MM.1S (cell line): ENCODE data around the gene FAM32A.
A peak's percentile ranks its signal among the peaks of the same experiment; 100 is the strongest.

Experiments used
- DNase-seq: peaks from one replicate; pipeline ENCODE4 v3.0.0-alpha.2; 2015
- H2AFZ ChIP-seq: fragments of 300-600 bp; sonication (generic); 2 replicates; pipeline ENCODE4 v1.6.0; 2016; ENCODE audit warnings: antibody characterized with exemption, low read length
- H3F3A ChIP-seq: fragments of 300-600 bp; sonication (generic); 2 replicates; pipeline ENCODE4 v1.6.1; 2016; ENCODE audit warnings: mild to moderate bottlenecking, antibody characterized with exemption, low read length, moderate library complexity, mixed read lengths; ENCODE audit not compliant: insufficient read depth
- H3K27ac ChIP-seq: fragments of 300-600 bp; sonication (generic); 2 replicates; pipeline ENCODE4 v1.5.1; 2016; ENCODE audit warnings: mild to moderate bottlenecking, low read length
- H3K27me3 ChIP-seq: fragments of 300-600 bp; sonication (generic); replicated peaks from 2 replicates; pipeline ENCODE4 v1.6.0; 2016; ENCODE audit warnings: low read length; ENCODE audit not compliant: insufficient read depth
- H3K36me3 ChIP-seq: fragments of 300-600 bp; sonication (generic); replicated peaks from 2 replicates; pipeline ENCODE4 v1.6.1; 2016; ENCODE audit warnings: mild to moderate bottlenecking, low read length, mixed read lengths; ENCODE audit not compliant: insufficient read depth
- H3K4me1 ChIP-seq: fragments of 300-600 bp; sonication (generic); 2 replicates; pipeline ENCODE4 v1.6.1; 2016; ENCODE audit warnings: low read length, mixed read lengths
- H3K4me2 ChIP-seq: fragments of 300-600 bp; sonication (generic); 2 replicates; pipeline ENCODE4 v1.6.0; 2016; ENCODE audit warnings: low read depth, low read length
- H3K4me3 ChIP-seq: fragments of 300-600 bp; sonication (generic); 2 replicates; pipeline ENCODE4 v1.5.1; 2016; ENCODE audit warnings: low read length, mixed read lengths
- H3K79me2 ChIP-seq: fragments of 300-600 bp; sonication (generic); 2 replicates; pipeline ENCODE4 v1.6.1; 2016; ENCODE audit warnings: mixed run types, low read length, mixed read lengths
- H3K9ac ChIP-seq: fragments of 300-600 bp; sonication (generic); 2 replicates; pipeline ENCODE4 v1.6.1; 2016; ENCODE audit warnings: low read length, mixed read lengths
- H3K9me2 ChIP-seq: fragments of 300-600 bp; sonication (generic); replicated peaks from 2 replicates; pipeline ENCODE4 v1.6.1; 2016; ENCODE audit warnings: mild to moderate bottlenecking, low read length, mixed read lengths; ENCODE audit not compliant: insufficient read depth
- H3K9me3 ChIP-seq: fragments of 300-600 bp; sonication (generic); replicated peaks from 2 replicates; pipeline ENCODE4 v1.6.1; 2016; ENCODE audit warnings: mild to moderate bottlenecking, low read length, mixed read lengths; ENCODE audit not compliant: insufficient read depth
- H4K20me1 ChIP-seq: fragments of 300-600 bp; sonication (generic); 2 replicates; pipeline ENCODE4 v1.6.1; 2016; ENCODE audit warnings: mild to moderate bottlenecking, low read length, moderate library complexity, mixed read lengths; ENCODE audit not compliant: insufficient read depth
- EZH2 ChIP-seq: fragments of 300-600 bp; sonication (generic); optimal IDR thresholded peaks from 2 replicates; pipeline ENCODE3; 2017; ENCODE audit warnings: low read depth, mild to moderate bottlenecking, antibody characterized with exemption, low read length, mixed read lengths
- EZH2phosphoT487 ChIP-seq: fragments of 300-600 bp; sonication (generic); IDR thresholded peaks from 2 replicates; pipeline ENCODE4 v1.6.1; 2018; ENCODE audit warnings: antibody characterized with exemption, low read length
- TF ChIP-seq, protein P1 (sequence below): fragments of 300-600 bp; sonication (generic); IDR thresholded peaks from 2 replicates; pipeline ENCODE4 v1.5.1; 2016; ENCODE audit warnings: antibody characterized with exemption, low read length, mixed read lengths

The FAM32A gene

DNA sequence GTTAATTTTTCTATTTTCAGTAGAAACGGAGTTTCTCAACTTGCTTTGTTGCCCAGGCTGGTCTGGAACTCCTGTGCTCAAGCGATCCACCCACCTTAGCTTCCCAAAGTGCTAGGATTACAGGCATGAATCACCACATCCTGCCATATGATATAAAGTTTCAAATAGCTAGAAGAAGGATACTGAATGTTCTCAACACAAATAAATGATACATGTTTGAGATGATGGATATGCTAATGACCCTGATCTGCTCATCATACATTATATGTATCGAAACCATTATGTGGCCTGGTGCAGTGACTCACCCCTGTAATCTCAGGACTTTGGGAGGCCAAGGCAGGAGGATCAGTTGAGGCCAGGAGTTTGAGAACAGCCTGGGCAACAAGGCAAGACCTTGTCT is 23.4 kb upstream of the FAM32A start:
- Histone ChIP-seq H3K27ac (peak overlapping the region; percentile 52; the same call in 1 of the 2 replicates), H3K4me2 (no peak overlapping the region), H3K4me3 (no peak overlapping the region), H3K36me3 (peaks cover 9% of the 10 kb centered on the region), H3K9ac (no peak overlapping the region), H3K9me2 (no peaks in the 10 kb centered on the region), H3K9me3 (no peaks in the 10 kb centered on the region), H3K27me3 (no peaks in the 10 kb centered on the region), H2AFZ (no peak overlapping the region), H3K4me1 (peaks cover 17% of the 10 kb centered on the region), H3K79me2 (peaks cover 3% of the 10 kb centered on the region; the same call in 1 of the 2 replicates), H3F3A (peaks cover 48% of the 10 kb centered on the region), H4K20me1 (no peaks in the 10 kb centered on the region)
- no peak for DNase-seq
- no peak for TF ChIP-seq EZH2
- TF ChIP-seq, protein P1, sequence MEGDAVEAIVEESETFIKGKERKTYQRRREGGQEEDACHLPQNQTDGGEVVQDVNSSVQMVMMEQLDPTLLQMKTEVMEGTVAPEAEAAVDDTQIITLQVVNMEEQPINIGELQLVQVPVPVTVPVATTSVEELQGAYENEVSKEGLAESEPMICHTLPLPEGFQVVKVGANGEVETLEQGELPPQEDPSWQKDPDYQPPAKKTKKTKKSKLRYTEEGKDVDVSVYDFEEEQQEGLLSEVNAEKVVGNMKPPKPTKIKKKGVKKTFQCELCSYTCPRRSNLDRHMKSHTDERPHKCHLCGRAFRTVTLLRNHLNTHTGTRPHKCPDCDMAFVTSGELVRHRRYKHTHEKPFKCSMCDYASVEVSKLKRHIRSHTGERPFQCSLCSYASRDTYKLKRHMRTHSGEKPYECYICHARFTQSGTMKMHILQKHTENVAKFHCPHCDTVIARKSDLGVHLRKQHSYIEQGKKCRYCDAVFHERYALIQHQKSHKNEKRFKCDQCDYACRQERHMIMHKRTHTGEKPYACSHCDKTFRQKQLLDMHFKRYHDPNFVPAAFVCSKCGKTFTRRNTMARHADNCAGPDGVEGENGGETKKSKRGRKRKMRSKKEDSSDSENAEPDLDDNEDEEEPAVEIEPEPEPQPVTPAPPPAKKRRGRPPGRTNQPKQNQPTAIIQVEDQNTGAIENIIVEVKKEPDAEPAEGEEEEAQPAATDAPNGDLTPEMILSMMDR, result no peak
- no peak for TF ChIP-seq EZH2phosphoT487

DNA sequence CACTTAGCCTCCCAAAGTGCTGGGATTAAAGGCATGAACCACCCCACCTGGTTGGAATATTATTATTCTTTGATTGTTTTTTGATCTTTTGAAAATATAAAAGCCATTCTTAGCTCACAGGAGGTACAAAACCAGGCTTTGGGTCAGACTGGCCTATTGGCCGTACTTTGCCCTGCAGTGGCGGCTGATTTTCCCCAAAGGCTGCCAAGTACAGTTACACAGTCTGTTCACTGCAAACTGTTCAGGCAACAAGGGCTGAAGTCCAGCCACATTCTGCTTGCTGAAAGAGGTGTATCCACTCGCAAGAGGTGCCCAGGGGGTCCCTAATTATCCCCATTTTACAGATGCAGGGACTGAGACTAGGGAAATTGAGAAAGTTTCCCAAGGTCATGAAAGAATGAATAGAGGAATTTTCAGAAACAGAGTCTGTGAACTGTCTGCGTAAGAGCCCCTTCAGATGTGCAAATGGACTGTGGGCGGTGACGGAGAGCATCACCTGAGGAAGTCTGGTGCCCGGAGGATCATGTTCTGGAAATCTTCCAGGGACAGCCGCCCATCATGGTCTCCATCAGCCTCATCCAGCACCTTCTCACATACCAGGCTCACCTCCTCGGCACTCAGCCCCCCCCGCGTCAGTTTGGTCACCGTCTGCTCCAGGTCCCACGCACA is 20.9 kb upstream of the FAM32A start:
- H2AFZ ChIP-seq, result no peak overlapping the region
- no peaks in the 10 kb centered on the region for H3K9me3 ChIP-seq
- H3K27me3 ChIP-seq, result no peaks in the 10 kb centered on the region
- no peaks in the 10 kb centered on the region for H3K79me2 ChIP-seq
- no peak overlapping the region for H3K9ac ChIP-seq
- H3F3A ChIP-seq, result peaks cover 25% of the 10 kb centered on the region
- H3K36me3 ChIP-seq, result no peaks in the 10 kb centered on the region
- TF ChIP-seq EZH2 (no peak), EZH2phosphoT487 (no peak)
- DNase-seq, result no peak
- H3K9me2 ChIP-seq, result no peaks in the 10 kb centered on the region
- H3K27ac ChIP-seq, result no peak overlapping the region
- H4K20me1 ChIP-seq, result no peaks in the 10 kb centered on the region
- no peak overlapping the region for H3K4me3 ChIP-seq
- H3K4me2 ChIP-seq, result no peak overlapping the region
- H3K4me1 ChIP-seq, result peaks cover 25% of the 10 kb centered on the region

DNA sequence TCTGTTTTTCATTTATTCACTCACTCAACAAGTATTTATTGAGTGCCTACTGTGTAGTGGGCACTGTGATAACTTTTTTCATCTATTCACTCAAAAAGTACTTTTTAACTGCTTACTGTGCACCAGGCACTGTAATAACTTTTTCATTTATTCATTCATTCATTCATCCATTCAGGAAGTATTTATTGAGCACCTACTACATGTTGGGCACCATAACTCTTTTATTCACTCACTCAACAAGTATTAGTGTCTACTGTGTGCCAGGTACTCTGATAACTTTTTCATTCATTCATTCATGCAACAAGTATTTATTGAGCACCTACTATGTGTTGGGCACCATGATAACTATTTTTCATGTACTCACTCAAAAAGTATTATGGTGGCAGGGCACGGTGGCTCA is 18.8 kb upstream of the FAM32A start:
- Histone ChIP-seq H3K4me1 (peaks cover 14% of the 10 kb centered on the region), H3K36me3 (no peaks in the 10 kb centered on the region), H3K4me2 (no peak overlapping the region), H3K9me2 (no peaks in the 10 kb centered on the region), H3K9me3 (no peaks in the 10 kb centered on the region), H3K27ac (no peak overlapping the region), H3K27me3 (no peaks in the 10 kb centered on the region), H2AFZ (no peak overlapping the region), H4K20me1 (no peaks in the 10 kb centered on the region), H3K79me2 (no peaks in the 10 kb centered on the region), H3K9ac (no peak overlapping the region), H3K4me3 (no peak overlapping the region), H3F3A (peaks cover 7% of the 10 kb centered on the region)
- no peak for DNase-seq
- no peak for TF ChIP-seq EZH2
- no peak for TF ChIP-seq EZH2phosphoT487
- TF ChIP-seq, protein P1, result no peak

DNA sequence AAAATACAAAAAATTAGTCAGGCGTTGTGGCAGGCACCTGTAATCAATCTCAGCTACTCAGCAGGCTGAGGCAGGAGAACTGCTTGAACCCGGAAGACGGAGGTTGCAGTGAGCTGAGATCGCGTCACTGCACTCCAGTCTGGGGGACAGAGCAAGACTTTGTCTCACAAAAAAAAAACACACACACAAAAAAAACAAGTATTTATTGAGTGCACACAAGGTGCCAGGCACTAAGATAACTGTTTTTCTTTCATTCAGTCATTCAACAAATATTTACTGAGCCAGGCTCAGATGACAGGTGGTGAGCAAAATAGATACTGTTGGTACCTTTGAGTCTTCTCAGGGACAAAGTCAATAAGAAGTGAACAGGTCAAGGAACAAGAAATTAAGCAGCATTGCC is 18.2 kb upstream of the FAM32A start:
- no peaks in the 10 kb centered on the region for H3K36me3 ChIP-seq
- H3K4me3 ChIP-seq, result no peak overlapping the region
- no peak overlapping the region for H2AFZ ChIP-seq
- H3K4me2 ChIP-seq, result no peak overlapping the region
- H3K4me1 ChIP-seq, result peaks cover 12% of the 10 kb centered on the region; the same call in 1 of the 2 replicates
- TF ChIP-seq EZH2phosphoT487, result no peak
- TF ChIP-seq, protein P1, result no peak
- no peak for TF ChIP-seq EZH2
- H3K27ac ChIP-seq, result no peak overlapping the region
- H3K9ac ChIP-seq, result no peak overlapping the region
- no peaks in the 10 kb centered on the region for H3K27me3 ChIP-seq
- no peaks in the 10 kb centered on the region for H3K9me3 ChIP-seq
- no peak for DNase-seq
- no peaks in the 10 kb centered on the region for H3K79me2 ChIP-seq
- H3F3A ChIP-seq, result peaks cover 1% of the 10 kb centered on the region; the same call in 1 of the 2 replicates
- no peaks in the 10 kb centered on the region for H3K9me2 ChIP-seq
- H4K20me1 ChIP-seq, result no peaks in the 10 kb centered on the region
